GM10266 (cell line): ENCODE data around the gene ADARB2.

Experiments used
- DNase-seq: peaks from one replicate; pipeline ENCODE4 v3.0.0; 2012; ENCODE audit errors: extremely low spot score
- CTCF ChIP-seq: IDR thresholded peaks from 2 replicates; pipeline ENCODE4 v1.5.1; 2012; ENCODE audit warnings: mild to moderate bottlenecking, low read depth; ENCODE audit not compliant: control insufficient read depth, insufficient read depth; ENCODE audit errors: missing control alignments

The ADARB2 gene

GRCh38 chr10:1534820-1535219 is 202.5 kb downstream of the ADARB2 start:
- TF ChIP-seq CTCF: no peak
- no peak for DNase-seq

GRCh38 chr10:1532636-1533035 is 204.7 kb downstream of the ADARB2 start:
- no peak for TF ChIP-seq CTCF
- DNase-seq: no peak

GRCh38 chr10:1531883-1532597 is 205.3 kb downstream of the ADARB2 start:
- TF ChIP-seq CTCF: no peak
- no peak for DNase-seq

- DNase-seq: no peak
- TF ChIP-seq CTCF: no peak
Observed at GRCh38 chr10:1530871-1531517, 206.3 kb downstream of the ADARB2 start.

GRCh38 chr10:1529806-1530413 is 207.4 kb downstream of the ADARB2 start:
- DNase-seq: no peak
- no peak for TF ChIP-seq CTCF

- TF ChIP-seq CTCF: no peak
- DNase-seq: no peak
Observed at GRCh38 chr10:1527951-1528350, 209.4 kb downstream of the ADARB2 start.
